ENCODE data around the gene NEK8. TPM values are rescaled to one million over a fixed set of nuclear protein-coding genes. Genes with fewer than 3 reads are reported as not detected.

NEK8 gene
- total and polyA plus RNA-seq, 9 of the 15 experiments (the other 6 are each of a cell fraction or from before 2014, with no cell fraction given), result 0.98 to 16.6 (median 4.6) TPM

DNA sequence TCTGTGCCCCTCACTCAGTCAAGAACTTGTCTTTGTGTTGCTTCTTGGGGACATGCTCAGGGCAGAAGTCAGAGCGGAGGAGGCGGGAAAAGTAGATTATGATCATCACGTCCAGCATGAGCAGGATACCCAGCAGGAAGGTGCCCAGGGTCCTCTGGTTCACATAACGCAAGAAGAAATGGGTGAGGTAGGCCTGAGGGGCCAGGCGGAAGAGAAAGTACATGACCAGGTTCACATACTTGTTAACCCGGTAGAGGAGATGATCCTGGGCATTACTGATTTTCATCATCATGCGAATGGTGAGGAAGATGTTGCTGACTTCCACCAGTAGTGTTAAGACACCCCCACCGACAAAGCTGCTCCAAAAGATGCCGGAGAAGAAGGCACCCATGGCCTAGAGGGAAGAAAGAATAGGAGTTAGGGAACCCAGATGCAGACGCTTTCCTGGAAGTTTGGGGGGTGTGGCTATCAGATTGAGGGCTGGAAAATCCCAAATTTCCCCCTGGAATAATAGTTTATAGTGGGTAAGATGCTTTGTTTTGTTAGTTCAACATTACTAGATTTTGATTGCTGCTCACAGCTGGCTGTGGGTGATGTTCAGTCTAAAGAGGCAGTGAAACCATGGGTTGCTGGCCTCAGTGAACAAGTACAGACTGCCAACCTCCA lies 4.0 kb upstream of the NEK8 start (continued):
- TF ChIP-seq, protein P1, sequence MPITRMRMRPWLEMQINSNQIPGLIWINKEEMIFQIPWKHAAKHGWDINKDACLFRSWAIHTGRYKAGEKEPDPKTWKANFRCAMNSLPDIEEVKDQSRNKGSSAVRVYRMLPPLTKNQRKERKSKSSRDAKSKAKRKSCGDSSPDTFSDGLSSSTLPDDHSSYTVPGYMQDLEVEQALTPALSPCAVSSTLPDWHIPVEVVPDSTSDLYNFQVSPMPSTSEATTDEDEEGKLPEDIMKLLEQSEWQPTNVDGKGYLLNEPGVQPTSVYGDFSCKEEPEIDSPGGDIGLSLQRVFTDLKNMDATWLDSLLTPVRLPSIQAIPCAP (CRISPR knock-in tag; IDR thresholded peaks at IDR 0.05; ENCODE audit: borderline replicate concordance), result no peak
- TF ChIP-seq, protein P2, sequence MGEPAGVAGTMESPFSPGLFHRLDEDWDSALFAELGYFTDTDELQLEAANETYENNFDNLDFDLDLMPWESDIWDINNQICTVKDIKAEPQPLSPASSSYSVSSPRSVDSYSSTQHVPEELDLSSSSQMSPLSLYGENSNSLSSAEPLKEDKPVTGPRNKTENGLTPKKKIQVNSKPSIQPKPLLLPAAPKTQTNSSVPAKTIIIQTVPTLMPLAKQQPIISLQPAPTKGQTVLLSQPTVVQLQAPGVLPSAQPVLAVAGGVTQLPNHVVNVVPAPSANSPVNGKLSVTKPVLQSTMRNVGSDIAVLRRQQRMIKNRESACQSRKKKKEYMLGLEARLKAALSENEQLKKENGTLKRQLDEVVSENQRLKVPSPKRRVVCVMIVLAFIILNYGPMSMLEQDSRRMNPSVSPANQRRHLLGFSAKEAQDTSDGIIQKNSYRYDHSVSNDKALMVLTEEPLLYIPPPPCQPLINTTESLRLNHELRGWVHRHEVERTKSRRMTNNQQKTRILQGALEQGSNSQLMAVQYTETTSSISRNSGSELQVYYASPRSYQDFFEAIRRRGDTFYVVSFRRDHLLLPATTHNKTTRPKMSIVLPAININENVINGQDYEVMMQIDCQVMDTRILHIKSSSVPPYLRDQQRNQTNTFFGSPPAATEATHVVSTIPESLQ (CRISPR knock-in tag; IDR thresholded peaks at IDR 0.05), result no peak
- no peak for TF ChIP-seq TEAD1 (CRISPR knock-in tag; IDR thresholded peaks at IDR 0.05)
- TF ChIP-seq ZNF644 (tag; IDR thresholded peaks at IDR 0.05; ENCODE audit: low read depth), result no peak
- TF ChIP-seq RHOXF2B (CRISPR knock-in tag; conservative IDR thresholded peaks at IDR 0.05), result no peak
- TF ChIP-seq EGR1 (conservative IDR thresholded peaks at IDR 0.05), result no peak
- peak; percentile 4; the same call in 1 of the 2 replicates for TF ChIP-seq SMC3 (conservative IDR thresholded peaks at IDR 0.05; ENCODE audit: insufficient read depth, low read depth, low read length)
- TF ChIP-seq RB1 (IDR thresholded peaks at IDR 0.05; ENCODE audit: low read depth), result no peak
- TF ChIP-seq, protein P3, sequence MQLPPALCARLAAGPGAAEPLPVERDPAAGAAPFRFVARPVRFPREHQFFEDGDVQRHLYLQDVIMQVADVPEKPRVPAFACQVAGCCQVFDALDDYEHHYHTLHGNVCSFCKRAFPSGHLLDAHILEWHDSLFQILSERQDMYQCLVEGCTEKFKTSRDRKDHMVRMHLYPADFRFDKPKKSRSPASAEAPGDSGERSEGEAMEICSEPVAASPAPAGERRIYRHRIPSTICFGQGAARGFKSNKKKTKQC (CRISPR knock-in tag; IDR thresholded peaks at IDR 0.05), result no peak
- TF ChIP-seq ETV5 (CRISPR knock-in tag; IDR thresholded peaks at IDR 0.05; ENCODE audit: low read depth), result no peak
- TF ChIP-seq, protein P4, sequence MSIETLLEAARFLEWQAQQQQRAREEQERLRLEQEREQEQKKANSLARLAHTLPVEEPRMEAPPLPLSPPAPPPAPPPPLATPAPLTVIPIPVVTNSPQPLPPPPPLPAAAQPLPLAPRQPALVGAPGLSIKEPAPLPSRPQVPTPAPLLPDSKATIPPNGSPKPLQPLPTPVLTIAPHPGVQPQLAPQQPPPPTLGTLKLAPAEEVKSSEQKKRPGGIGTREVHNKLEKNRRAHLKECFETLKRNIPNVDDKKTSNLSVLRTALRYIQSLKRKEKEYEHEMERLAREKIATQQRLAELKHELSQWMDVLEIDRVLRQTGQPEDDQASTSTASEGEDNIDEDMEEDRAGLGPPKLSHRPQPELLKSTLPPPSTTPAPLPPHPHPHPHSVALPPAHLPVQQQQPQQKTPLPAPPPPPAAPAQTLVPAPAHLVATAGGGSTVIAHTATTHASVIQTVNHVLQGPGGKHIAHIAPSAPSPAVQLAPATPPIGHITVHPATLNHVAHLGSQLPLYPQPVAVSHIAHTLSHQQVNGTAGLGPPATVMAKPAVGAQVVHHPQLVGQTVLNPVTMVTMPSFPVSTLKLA (conservative IDR thresholded peaks at IDR 0.05), result no peak
- no peak for TF ChIP-seq YY1 (IDR thresholded peaks at IDR 0.05; ENCODE audit: borderline replicate concordance in 1 of 3, control insufficient read depth in 1 of 3, extremely low read depth in 1 of 3, insufficient read depth in 3 of 3, insufficient read length in 1 of 3, insufficient replicate concordance in 2 of 3, low read depth in 1 of 3, low read length in 2 of 3)
- TF ChIP-seq, protein P5, sequence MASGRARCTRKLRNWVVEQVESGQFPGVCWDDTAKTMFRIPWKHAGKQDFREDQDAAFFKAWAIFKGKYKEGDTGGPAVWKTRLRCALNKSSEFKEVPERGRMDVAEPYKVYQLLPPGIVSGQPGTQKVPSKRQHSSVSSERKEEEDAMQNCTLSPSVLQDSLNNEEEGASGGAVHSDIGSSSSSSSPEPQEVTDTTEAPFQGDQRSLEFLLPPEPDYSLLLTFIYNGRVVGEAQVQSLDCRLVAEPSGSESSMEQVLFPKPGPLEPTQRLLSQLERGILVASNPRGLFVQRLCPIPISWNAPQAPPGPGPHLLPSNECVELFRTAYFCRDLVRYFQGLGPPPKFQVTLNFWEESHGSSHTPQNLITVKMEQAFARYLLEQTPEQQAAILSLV (tag; IDR thresholded peaks at IDR 0.05), result no peak
- TF ChIP-seq ZNF551 (CRISPR knock-in tag; IDR thresholded peaks at IDR 0.05), result no peak; the same call in 1 of the 2 replicates
- TF ChIP-seq BRCA1 (IDR thresholded peaks at IDR 0.05), result no peak
- no peak for TF ChIP-seq BRCA1 (CRISPR knock-in tag; IDR thresholded peaks at IDR 0.05)
- no peak for TF ChIP-seq ZFP30 (CRISPR knock-in tag; IDR thresholded peaks at IDR 0.05; ENCODE audit: borderline replicate concordance)
- no peak for TF ChIP-seq NONO (IDR thresholded peaks at IDR 0.05; ENCODE audit: low read depth in 2 of 2, low read length in 1 of 2)
- no peak for TF ChIP-seq ARHGAP35 (IDR thresholded peaks at IDR 0.05; ENCODE audit: partially characterized antibody)
- no peak for TF ChIP-seq C11orf30 (IDR thresholded peaks at IDR 0.05; ENCODE audit: low read depth)
- no peak; the same call in 1 of the 2 replicates for TF ChIP-seq OTX1 (CRISPR knock-in tag; IDR thresholded peaks at IDR 0.05)
- no peak for TF ChIP-seq YBX1 (IDR thresholded peaks at IDR 0.05)
- TF ChIP-seq POLR2AphosphoS2 (IDR thresholded peaks at IDR 0.05; ENCODE audit: low read length), result peak; percentile 94; the same call in 1 of the 2 replicates

Data from K562 (cell line).